ENCODE data around the gene DNAJB11.
A peak's percentile ranks its signal among the peaks of the same experiment; 100 is the strongest.
"Not testable (repeated sequence)": the region's sequence is repeated elsewhere in the genome, so short reads cannot be mapped to it uniquely, and the experiment has no call there.

Gene DNAJB11

GRCh38 chr3:186570096-186570940 is at the start of gene DNAJB11:
Gene DNAJB11 (plus strand): TSS chr3:186570720. CDS start chr3:186570898, 178 bp downstream.
- DNase-seq (ENCODE audit: low read depth in 3 of 3), result peak; percentile 94 to 99 (median 98)

GRCh38 chr3:186520957-186521842 is 49.3 kb upstream of the DNAJB11 start:
- peak in 1 of 3 experiments; percentile 56 for DNase-seq (ENCODE audit: low read depth in 3 of 3)

- no peak for DNase-seq (ENCODE audit: low read depth in 3 of 3)
These were observed 47.5 kb upstream of the DNAJB11 start for GRCh38 chr3:186523022-186523421.

GRCh38 chr3:186523434-186523833 is 47.1 kb upstream of the DNAJB11 start:
- DNase-seq (ENCODE audit: low read depth in 3 of 3), result no peak

GRCh38 chr3:186524616-186525015 is 45.9 kb upstream of the DNAJB11 start:
- no peak for DNase-seq (ENCODE audit: low read depth in 3 of 3)

GRCh38 chr3:186525369-186526255 is 44.9 kb upstream of the DNAJB11 start:
- DNase-seq (ENCODE audit: low read depth in 3 of 3), result no peak

- no peak for DNase-seq (ENCODE audit: low read depth in 3 of 3)
These were observed 44.3 kb upstream of the DNAJB11 start for GRCh38 chr3:186526256-186526606.

- no peak for DNase-seq (ENCODE audit: low read depth in 3 of 3)
These were observed 41.1 kb upstream of the DNAJB11 start for GRCh38 chr3:186529201-186529999.

- no peak for DNase-seq (ENCODE audit: low read depth in 3 of 3)
These were observed 40.1 kb upstream of the DNAJB11 start for GRCh38 chr3:186530415-186530814.

- DNase-seq (ENCODE audit: low read depth in 3 of 3), result not testable (repeated sequence)
These were observed 38.8 kb upstream of the DNAJB11 start for GRCh38 chr3:186531694-186532093.

- no peak for DNase-seq (ENCODE audit: low read depth in 3 of 3)
These were observed 37.9 kb upstream of the DNAJB11 start for GRCh38 chr3:186532598-186533072.

GRCh38 chr3:186534113-186534669 is 36.3 kb upstream of the DNAJB11 start:
- DNase-seq (ENCODE audit: low read depth in 3 of 3), result peak in 2 of 3 experiments; percentile 43 to 49

- DNase-seq (ENCODE audit: low read depth in 3 of 3), result no peak
These were observed 33.4 kb upstream of the DNAJB11 start for GRCh38 chr3:186536883-186537844.

- no peak for DNase-seq (ENCODE audit: low read depth in 3 of 3)
These were observed 31.7 kb upstream of the DNAJB11 start for GRCh38 chr3:186538779-186539178.

- peak; percentile 69 to 79 (median 75) for DNase-seq (ENCODE audit: low read depth in 3 of 3)
These were observed 30.2 kb upstream of the DNAJB11 start for GRCh38 chr3:186540221-186540834.

GRCh38 chr3:186540835-186541226 is 29.7 kb upstream of the DNAJB11 start:
- DNase-seq (ENCODE audit: low read depth in 3 of 3), result no peak

- no peak for DNase-seq (ENCODE audit: low read depth in 3 of 3)
These were observed 26.2 kb upstream of the DNAJB11 start, which contains the start of gene CRYGS for GRCh38 chr3:186544281-186544680. Gene CRYGS (minus strand): TSS chr3:186544380. CDS start chr3:186544326, 54 bp downstream.

- DNase-seq (ENCODE audit: low read depth in 3 of 3), result no peak
These were observed 21.0 kb upstream of the DNAJB11 start for GRCh38 chr3:186549497-186549896.

- no peak for DNase-seq (ENCODE audit: low read depth in 3 of 3)
These were observed 19.1 kb upstream of the DNAJB11 start for GRCh38 chr3:186551387-186551786.

Measured in stimulated activated CD4-positive, alpha-beta T cell treated with anti-CD3 and anti-CD28 coated beads, TNF-alpha, amount 100 ng/mL, for 24 hours (primary cell).